HL-60 (cell line): ENCODE measurements around the gene ZNF273.
"Not testable (repeated sequence)": the region's sequence is repeated elsewhere in the genome, so short reads cannot be mapped to it uniquely, and the experiment has no call there.

ENCODE experiments used
- DNase-seq, 2 experiments: peaks; one replicate each; pipeline ENCODE4 v3.0.0-alpha.2; 2010 to 2020; ENCODE audit warnings: low read depth in 1 of 2, low spot score in 1 of 2
- H3K27ac ChIP-seq: fragments of 250-450 bp; sonication (Bioruptor Pico); replicated peaks from 2 replicates; pipeline ENCODE4 v1.5.1; 2020; ENCODE audit warnings: mild to moderate bottlenecking, moderate library complexity
- H3K27me3 ChIP-seq: fragments of 250-450 bp; sonication (Bioruptor Pico); 2 replicates; pipeline ENCODE4 v1.5.1; 2021; ENCODE audit warnings: mild to moderate bottlenecking, moderate library complexity; ENCODE audit not compliant: insufficient read depth, poor library complexity, severe bottlenecking
- H3K4me3 ChIP-seq: replicated peaks from 2 replicates; pipeline ENCODE4 v1.5.1; 2011; ENCODE audit warnings: mild to moderate bottlenecking, control low read depth, low read length; ENCODE audit not compliant: insufficient read depth
- CTCF ChIP-seq: IDR thresholded peaks from one replicate; pipeline ENCODE4 v1.5.1; 2011; ENCODE audit warnings: low read length, control low read depth, inconsistent platforms; ENCODE audit not compliant: insufficient read depth
- GABPA ChIP-seq: IDR thresholded peaks from 2 replicates; pipeline ENCODE4 v1.6.1; 2012; ENCODE audit warnings: low read depth
- POLR2AphosphoS5 ChIP-seq: IDR thresholded peaks from 2 replicates; pipeline ENCODE4 v1.6.1; 2012; ENCODE audit warnings: low read depth
- REST ChIP-seq: IDR thresholded peaks from 2 replicates; pipeline ENCODE4 v1.6.1; 2012; ENCODE audit warnings: low read depth; ENCODE audit not compliant: insufficient replicate concordance
- SPI1 ChIP-seq: IDR thresholded peaks from 2 replicates; pipeline ENCODE4 v1.6.1; 2012; ENCODE audit warnings: low read depth, mild to moderate bottlenecking, borderline replicate concordance

The ZNF273 gene

GRCh38 chr7:64946772-64947171 is 43.7 kb downstream of the ZNF273 start:
- Histone ChIP-seq H3K4me3 (no peak overlapping the region), H3K27me3 (no peaks in the 10 kb centered on the region), H3K27ac (no peak overlapping the region)
- TF ChIP-seq POLR2AphosphoS5 (no peak), GABPA (no peak), CTCF (no peak)
- DNase-seq: no peak

GRCh38 chr7:64947252-64948000 is 44.4 kb downstream of the ZNF273 start:
- no peaks in the 10 kb centered on the region for H3K27me3 ChIP-seq
- H3K27ac ChIP-seq: no peak overlapping the region
- no peak for TF ChIP-seq REST
- no peak for TF ChIP-seq CTCF
- no peak for TF ChIP-seq GABPA
- TF ChIP-seq POLR2AphosphoS5: no peak
- TF ChIP-seq SPI1: no peak
- DNase-seq: no peak
- no peak overlapping the region for H3K4me3 ChIP-seq

- not testable (repeated sequence) for DNase-seq, H3K4me3 ChIP-seq, H3K27ac ChIP-seq, H3K27me3 ChIP-seq
These were observed 45.7 kb downstream of the ZNF273 start for GRCh38 chr7:64948774-64949173.

- not testable (repeated sequence) for H3K27me3 ChIP-seq, H3K27ac ChIP-seq, DNase-seq, H3K4me3 ChIP-seq
These were observed 47.6 kb downstream of the ZNF273 start for GRCh38 chr7:64950673-64951072.

GRCh38 chr7:64951250-64951848 is 48.3 kb downstream of the ZNF273 start:
- Histone ChIP-seq H3K27ac (no peak overlapping the region), H3K27me3 (no peaks in the 10 kb centered on the region), H3K4me3 (no peak overlapping the region)
- TF ChIP-seq CTCF: peak; percentile 49
- no peak for TF ChIP-seq SPI1
- peak; percentile 7 to 27 for DNase-seq
